Gastrocnemius medialis (tissue), 4 donors: ENCODE results near the gene PKMYT1. TPM values are rescaled to one million over a fixed set of nuclear protein-coding genes. Genes with fewer than 3 reads are reported as not detected.

Source experiments
- ATAC-seq, 2 donors: fragments of 150-250 bp; one replicate each; pipeline ENCODE4 v1.9.1; 2016
- DNase-seq, 2 donors: peaks; one replicate each; pipeline ENCODE4 v3.0.0-alpha.2; 2019
- H3K27ac ChIP-seq, 4 donors: fragments of 200-600 bp; sonication (generic); 1 replicate in 1 of 4; 2 replicates in 3 of 4; pipeline ENCODE4 v1.5.1; 2016 to 2018; ENCODE audit warnings: mild to moderate bottlenecking in 2 of 4, moderate library complexity in 1 of 4
- H3K27me3 ChIP-seq, 3 donors: fragments of 200-600 bp; sonication (generic) in 2 of 3; 1 replicate in 1 of 3; 2 replicates in 2 of 3; pipeline versions ENCODE4 v1.5.1 to v1.6.0; 2016 to 2019; ENCODE audit warnings: mild to moderate bottlenecking in 1 of 3, moderate library complexity in 1 of 3
- H3K36me3 ChIP-seq, 2 donors: fragments of 200-600 bp; sonication (generic) in 1 of 2; one replicate each; pipeline ENCODE4 v1.5.1; 2017 to 2018
- H3K4me1 ChIP-seq, 2 donors: fragments of 200-600 bp; sonication (generic) in 1 of 2; one replicate each; pipeline ENCODE4 v1.5.1; 2016 to 2017; ENCODE audit warnings: mild to moderate bottlenecking in 2 of 2
- H3K4me3 ChIP-seq, 4 donors: fragments of 200-600 bp; sonication (generic) in 3 of 4; 1 replicate in 1 of 4; 2 replicates in 3 of 4; pipeline ENCODE4 v1.5.1; 2016 to 2019; ENCODE audit warnings: mild to moderate bottlenecking in 2 of 4
- H3K9me3 ChIP-seq, 3 donors: fragments of 200-600 bp; sonication (generic) in 2 of 3; 1 replicate in 1 of 3; 2 replicates in 2 of 3; pipeline ENCODE4 v1.5.1; 2016 to 2019
- POLR2A ChIP-seq, 2 donors: fragments of 450-650 bp; IDR thresholded peaks; one replicate each; pipeline ENCODE4 v1.6.1; 2017; ENCODE audit warnings: antibody characterized with exemption in 2 of 2, mild to moderate bottlenecking in 2 of 2, moderate library complexity in 2 of 2
- in situ Hi-C, 4 donors: fragments of 200-750 bp; cut with MboI; loops; one replicate each; pipeline versions ENCODE4 v1.15.0 to v1.8.0; 2017; ENCODE audit warnings: low sequenced_read_pairs in 4 of 4
- intact Hi-C: fragments of 100-400 bp; cut with DNase I; formaldehyde crosslinking; loops from one replicate; pipeline ENCODE4 v1.15.1; 2023; ENCODE audit warnings: low total_unique reads
- total RNA-seq, 4 donors: library from RNA; depleted of rRNA; stranded (reverse); fragments of >200 nt; gene quantifications; one replicate each; pipeline versions ENCODE4 v1.1.0 to v1.2.3, GENCODE V29; 2016
- TF ChIP-seq, protein P1 (sequence below), 5 experiments: fragments of 450-650 bp in 3 of 5; fragments of 200-600 bp in 2 of 5; sonication (generic) in 2 of 5; IDR thresholded peaks in 4 of 5; conservative IDR thresholded peaks in 1 of 5; 1 replicate in 4 of 5; 2 replicates in 1 of 5; pipeline ENCODE4 v1.5.1; 2016 to 2019; ENCODE audit warnings: antibody characterized with exemption in 5 of 5, mild to moderate bottlenecking in 3 of 5, moderate library complexity in 3 of 5

The PKMYT1 gene
- total RNA-seq, 4 donors from 2014 or later = 1.4 to 2.4 TPM; not detected in 2

DNA sequence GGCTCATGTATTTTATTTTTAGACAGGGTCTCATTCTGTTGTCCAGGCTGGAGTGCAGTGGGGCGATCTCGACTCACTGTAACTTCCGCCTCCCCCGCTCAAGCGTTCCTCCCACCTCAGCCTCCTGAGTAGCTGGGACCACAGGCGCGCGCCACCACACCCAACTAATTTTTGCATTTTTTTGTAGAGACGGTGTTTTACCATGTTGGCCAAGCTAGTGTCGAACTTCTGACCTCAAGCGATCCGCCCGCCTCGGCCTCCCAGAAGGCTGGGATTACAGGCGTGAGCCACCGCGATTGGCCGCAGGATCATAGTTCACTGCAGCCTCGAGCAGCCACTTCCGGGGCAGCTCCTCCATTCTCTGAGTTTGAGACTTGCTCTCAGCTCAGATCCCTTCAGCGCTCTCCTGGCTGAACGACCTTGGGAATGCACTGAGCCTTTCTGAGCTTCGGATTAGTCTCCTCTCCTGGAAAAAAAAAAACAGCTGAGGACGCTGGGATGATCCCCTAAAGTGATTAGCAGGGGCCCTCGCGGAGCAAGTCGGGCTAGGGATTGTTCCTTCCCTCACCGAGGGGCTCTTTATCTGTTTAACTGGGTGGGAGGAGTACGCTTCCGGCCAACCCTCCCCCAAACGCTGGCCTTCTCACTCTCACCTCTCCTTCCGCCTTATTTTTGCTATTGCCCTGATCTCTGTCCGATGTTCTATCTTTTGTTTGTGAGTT, 1.1 kb upstream of the PKMYT1 start:
- Histone ChIP-seq H3K4me1 (peaks cover 24 to 25% of the 10 kb centered on the region in 2 donors), H3K27me3 (peaks cover 0 to 6% (median 3%) of the 10 kb centered on the region in 3 donors), H3K4me3 (peak overlapping the region; percentile 70 to 87 (median 82)), H3K27ac (peak overlapping the region in 1 of 4 donors; percentile 89), H3K36me3 (no peaks in the 10 kb centered on the region), H3K9me3 (no peaks in the 10 kb centered on the region)
- intact Hi-C loops = no loop called here
- no peak for ATAC-seq
- no peak for TF ChIP-seq POLR2A (IDR thresholded peaks at IDR 0.05)
- TF ChIP-seq, protein P1, sequence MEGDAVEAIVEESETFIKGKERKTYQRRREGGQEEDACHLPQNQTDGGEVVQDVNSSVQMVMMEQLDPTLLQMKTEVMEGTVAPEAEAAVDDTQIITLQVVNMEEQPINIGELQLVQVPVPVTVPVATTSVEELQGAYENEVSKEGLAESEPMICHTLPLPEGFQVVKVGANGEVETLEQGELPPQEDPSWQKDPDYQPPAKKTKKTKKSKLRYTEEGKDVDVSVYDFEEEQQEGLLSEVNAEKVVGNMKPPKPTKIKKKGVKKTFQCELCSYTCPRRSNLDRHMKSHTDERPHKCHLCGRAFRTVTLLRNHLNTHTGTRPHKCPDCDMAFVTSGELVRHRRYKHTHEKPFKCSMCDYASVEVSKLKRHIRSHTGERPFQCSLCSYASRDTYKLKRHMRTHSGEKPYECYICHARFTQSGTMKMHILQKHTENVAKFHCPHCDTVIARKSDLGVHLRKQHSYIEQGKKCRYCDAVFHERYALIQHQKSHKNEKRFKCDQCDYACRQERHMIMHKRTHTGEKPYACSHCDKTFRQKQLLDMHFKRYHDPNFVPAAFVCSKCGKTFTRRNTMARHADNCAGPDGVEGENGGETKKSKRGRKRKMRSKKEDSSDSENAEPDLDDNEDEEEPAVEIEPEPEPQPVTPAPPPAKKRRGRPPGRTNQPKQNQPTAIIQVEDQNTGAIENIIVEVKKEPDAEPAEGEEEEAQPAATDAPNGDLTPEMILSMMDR (IDR thresholded peaks at IDR 0.05 in 4 of 5, conservative IDR thresholded peaks at IDR 0.05 in 1 of 5) = no peak
- in situ Hi-C loops = no loop called here
- no peak for DNase-seq

DNA sequence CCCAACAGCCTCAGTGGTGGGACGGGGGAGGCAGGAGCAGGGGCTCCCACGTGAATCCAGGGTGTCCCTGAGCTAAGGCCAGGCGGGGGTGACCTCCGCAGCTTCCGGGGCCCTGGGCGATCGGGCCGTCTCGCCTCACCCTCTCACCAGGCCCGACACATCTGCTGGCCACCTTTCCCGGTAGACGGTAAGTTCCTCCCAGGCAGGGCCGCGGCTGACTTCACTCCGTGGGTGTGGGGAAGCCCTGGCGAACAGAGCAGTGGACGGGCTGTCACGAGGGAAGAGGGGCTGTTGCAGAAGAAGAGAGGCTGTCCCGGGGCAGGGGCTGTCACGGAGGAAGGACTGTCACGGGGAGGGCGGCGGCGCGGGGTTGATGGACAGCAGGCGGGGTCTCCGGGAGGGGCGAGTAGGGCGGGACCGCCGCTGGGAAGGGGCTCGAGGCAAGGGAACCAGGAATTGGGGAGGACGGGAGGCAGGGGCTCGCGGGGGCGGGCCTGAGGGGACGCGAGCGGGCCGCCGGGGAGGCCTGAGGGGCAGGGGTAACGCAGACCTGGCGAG, 498 bp downstream of the PKMYT1 start:
- intact Hi-C loops (loop anchor here (1.0 kb wide), 2 partner anchors 10 to 227 kb away; partner anchors contain the start of genes PAQR4 and SRRM2), in situ Hi-C loops (no loop called here)
- H3K27ac ChIP-seq = no peak overlapping the region
- peak overlapping the region; percentile 70 to 87 (median 82) for H3K4me3 ChIP-seq
- H3K9me3 ChIP-seq = no peaks in the 10 kb centered on the region
- ATAC-seq (no peak), DNase-seq (no peak)
- peaks cover 9 to 12% of the 10 kb centered on the region in 2 donors for H3K4me1 ChIP-seq
- H3K27me3 ChIP-seq = peaks cover 0 to 6% (median 3%) of the 10 kb centered on the region in 3 donors
- TF ChIP-seq, protein P1 (IDR thresholded peaks at IDR 0.05 in 4 of 5, conservative IDR thresholded peaks at IDR 0.05 in 1 of 5) = no peak
- no peak for TF ChIP-seq POLR2A (IDR thresholded peaks at IDR 0.05)
- no peaks in the 10 kb centered on the region for H3K36me3 ChIP-seq

DNA sequence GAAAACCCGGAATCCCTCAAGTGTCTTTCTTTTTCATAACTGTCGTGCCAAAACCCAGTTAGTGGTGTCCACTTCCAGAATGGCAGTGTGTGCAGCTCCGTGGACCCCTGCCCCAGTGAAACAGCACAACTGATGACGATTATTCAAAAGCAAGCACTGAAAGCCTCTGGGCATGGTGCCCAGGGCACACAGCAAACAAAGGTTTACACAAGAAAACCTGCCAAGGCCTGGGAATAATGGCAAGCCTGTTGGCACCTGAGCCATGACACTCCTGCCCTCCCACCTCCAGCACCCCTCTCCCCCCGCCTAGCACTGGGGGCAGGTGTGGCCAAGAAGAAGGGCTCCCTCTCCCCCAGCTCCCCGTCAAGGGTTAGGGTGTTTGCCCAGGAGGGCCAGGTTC, 2.8 kb downstream of the PKMYT1 start:
- Histone ChIP-seq H3K9me3 (no peaks in the 10 kb centered on the region), H3K36me3 (no peaks in the 10 kb centered on the region), H3K4me1 (peaks cover 5% of the 10 kb centered on the region in 2 donors), H3K27me3 (peaks cover 0 to 6% (median 3%) of the 10 kb centered on the region in 3 donors), H3K27ac (no peak overlapping the region), H3K4me3 (no peak overlapping the region)
- DNase-seq = no peak
- ATAC-seq = no peak
- TF ChIP-seq, protein P1 (IDR thresholded peaks at IDR 0.05 in 4 of 5, conservative IDR thresholded peaks at IDR 0.05 in 1 of 5) = no peak
- no peak for TF ChIP-seq POLR2A (IDR thresholded peaks at IDR 0.05)
- intact Hi-C loops = no loop called here
- in situ Hi-C loops = no loop called here

DNA sequence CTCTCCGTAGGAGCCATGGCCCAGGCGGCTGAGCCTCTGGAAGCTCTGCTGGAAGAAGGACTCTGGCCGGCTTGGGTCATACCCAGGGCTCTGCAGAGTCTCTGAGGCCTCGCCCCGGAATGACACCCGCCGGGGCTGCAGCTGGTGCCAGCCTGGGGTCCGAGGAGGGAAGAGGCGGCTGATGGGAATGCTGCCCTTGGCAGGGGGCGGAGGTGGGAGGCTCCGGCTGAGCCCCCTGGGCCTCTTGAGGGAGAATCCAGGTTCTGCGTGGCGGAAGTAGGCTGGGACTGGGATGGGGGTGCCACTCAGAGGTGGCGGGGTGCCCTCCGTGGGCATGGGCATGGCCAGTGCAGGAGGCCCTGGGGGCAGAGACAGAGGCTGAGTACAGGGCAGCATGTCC, 3.6 kb downstream of the PKMYT1 start:
- no peaks in the 10 kb centered on the region for H3K36me3 ChIP-seq
- H3K27ac ChIP-seq = no peak overlapping the region
- intact Hi-C loops (no loop called here), in situ Hi-C loops (no loop called here)
- no peak for TF ChIP-seq POLR2A (IDR thresholded peaks at IDR 0.05)
- TF ChIP-seq, protein P1 (IDR thresholded peaks at IDR 0.05 in 4 of 5, conservative IDR thresholded peaks at IDR 0.05 in 1 of 5) = no peak
- DNase-seq (no peak), ATAC-seq (no peak)
- H3K4me3 ChIP-seq = no peak overlapping the region
- H3K9me3 ChIP-seq = no peaks in the 10 kb centered on the region
- H3K4me1 ChIP-seq = peaks cover 5% of the 10 kb centered on the region in 2 donors
- peaks cover 0 to 6% (median 3%) of the 10 kb centered on the region in 3 donors for H3K27me3 ChIP-seq
